Measurements from ENCODE around the gene NAGS. TPM values are rescaled to one million over a fixed set of nuclear protein-coding genes. Genes with fewer than 3 reads are reported as not detected.

Gene NAGS
- total and polyA plus RNA-seq, 2 donors from 2014 or later: 3.5 to 8.7 TPM

DNA sequence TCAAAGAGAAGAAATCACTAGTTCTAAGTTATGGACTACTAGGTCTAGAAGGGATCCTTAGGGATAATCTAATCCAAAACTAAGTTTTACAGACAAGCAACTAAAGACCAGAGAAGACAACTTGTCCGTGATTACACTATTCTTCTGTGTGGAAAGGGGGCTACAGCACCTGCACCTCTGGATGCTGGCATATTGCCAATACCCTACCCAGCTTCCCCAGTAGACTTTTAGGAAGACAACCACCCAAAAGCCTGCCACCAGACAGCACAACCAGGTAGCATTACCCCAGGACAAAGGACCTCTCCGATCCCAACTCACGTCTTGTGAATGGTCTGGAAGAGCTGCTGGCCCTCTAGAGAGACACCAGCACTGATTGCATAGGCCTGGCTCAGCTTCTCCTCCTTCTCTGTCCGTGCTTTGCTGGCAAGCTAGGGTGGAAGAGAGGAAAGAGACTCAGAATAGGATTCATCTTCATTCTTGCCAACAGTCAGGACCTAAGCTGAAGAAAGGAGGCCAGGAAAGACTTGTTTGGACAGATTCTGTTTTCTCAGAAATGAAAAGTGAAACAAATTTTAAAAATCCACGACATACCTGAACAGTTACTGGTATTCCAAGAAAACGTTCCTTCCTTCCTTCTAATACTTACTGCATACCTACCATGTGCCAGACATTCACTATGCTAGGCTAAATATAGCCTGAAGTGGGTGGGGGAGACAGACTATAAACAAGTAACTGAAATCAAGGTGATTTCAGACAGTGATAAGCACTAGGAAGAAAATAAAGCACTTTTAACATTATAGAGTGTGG lies 35.6 kb downstream of the NAGS start:
- H3K9ac ChIP-seq (ENCODE audit: low read length in 3 of 3): peak overlapping the region in 1 of 3 donors; percentile 46
- no peak for FAIRE-seq
- H3K27me3 ChIP-seq (ENCODE audit: control insufficient read depth, insufficient read depth, low read length): no peaks in the 10 kb centered on the region
- H3K4me1 ChIP-seq (ENCODE audit: control insufficient read depth in 2 of 3, insufficient read depth in 2 of 3, low read depth in 1 of 3, low read length in 3 of 3): peaks cover 0 to 23% (median 9%) of the 10 kb centered on the region in 3 donors
- peak overlapping the region; percentile 34 to 66 for H3K27ac ChIP-seq (ENCODE audit: low read depth in 2 of 2, low read length in 2 of 2)
- no peak overlapping the region for H3K4me3 ChIP-seq (ENCODE audit: low read length in 3 of 3)
- DNase-seq: no peak
- no peaks in the 10 kb centered on the region for H3K9me3 ChIP-seq (ENCODE audit: control insufficient read depth in 2 of 3, insufficient read depth in 1 of 3, low read length in 3 of 3)
- TF ChIP-seq, protein P1, sequence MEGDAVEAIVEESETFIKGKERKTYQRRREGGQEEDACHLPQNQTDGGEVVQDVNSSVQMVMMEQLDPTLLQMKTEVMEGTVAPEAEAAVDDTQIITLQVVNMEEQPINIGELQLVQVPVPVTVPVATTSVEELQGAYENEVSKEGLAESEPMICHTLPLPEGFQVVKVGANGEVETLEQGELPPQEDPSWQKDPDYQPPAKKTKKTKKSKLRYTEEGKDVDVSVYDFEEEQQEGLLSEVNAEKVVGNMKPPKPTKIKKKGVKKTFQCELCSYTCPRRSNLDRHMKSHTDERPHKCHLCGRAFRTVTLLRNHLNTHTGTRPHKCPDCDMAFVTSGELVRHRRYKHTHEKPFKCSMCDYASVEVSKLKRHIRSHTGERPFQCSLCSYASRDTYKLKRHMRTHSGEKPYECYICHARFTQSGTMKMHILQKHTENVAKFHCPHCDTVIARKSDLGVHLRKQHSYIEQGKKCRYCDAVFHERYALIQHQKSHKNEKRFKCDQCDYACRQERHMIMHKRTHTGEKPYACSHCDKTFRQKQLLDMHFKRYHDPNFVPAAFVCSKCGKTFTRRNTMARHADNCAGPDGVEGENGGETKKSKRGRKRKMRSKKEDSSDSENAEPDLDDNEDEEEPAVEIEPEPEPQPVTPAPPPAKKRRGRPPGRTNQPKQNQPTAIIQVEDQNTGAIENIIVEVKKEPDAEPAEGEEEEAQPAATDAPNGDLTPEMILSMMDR (IDR thresholded peaks at IDR 0.05; ENCODE audit: borderline replicate concordance, extremely low read depth, insufficient read depth): no peak
- intact Hi-C loops (cut with DNase I): no loop called here
- peaks cover 0 to 12% (median 0%) of the 10 kb centered on the region in 3 donors for H3K36me3 ChIP-seq (ENCODE audit: control insufficient read depth in 2 of 3, insufficient read depth in 3 of 3, low read length in 3 of 3)

DNA sequence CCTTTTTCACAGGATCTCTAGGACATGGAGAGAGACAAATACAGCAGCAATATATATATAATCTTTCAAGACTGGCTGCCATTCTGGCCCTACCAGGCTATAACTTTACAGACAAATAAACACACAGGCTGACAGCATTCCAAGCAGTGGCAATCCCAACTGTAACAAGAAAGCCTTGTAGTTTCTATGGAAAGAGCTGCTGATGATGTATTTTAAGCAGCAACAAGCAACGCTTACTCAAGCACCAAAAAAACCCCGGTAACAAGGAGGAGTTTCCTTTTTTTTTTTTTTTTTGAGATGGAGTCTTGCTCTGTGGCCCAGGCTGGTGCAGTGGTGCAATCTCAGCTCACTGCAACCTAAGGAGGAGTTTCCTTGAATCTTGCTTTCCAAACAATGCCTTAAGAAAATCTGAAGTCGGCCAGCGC lies 38.9 kb downstream of the NAGS start:
- Histone ChIP-seq H3K4me1 (ENCODE audit: control insufficient read depth in 2 of 3, insufficient read depth in 2 of 3, low read depth in 1 of 3, low read length in 3 of 3) (peaks cover 0 to 17% (median 9%) of the 10 kb centered on the region in 3 donors), H3K9me3 (ENCODE audit: control insufficient read depth in 2 of 3, insufficient read depth in 1 of 3, low read length in 3 of 3) (no peaks in the 10 kb centered on the region), H3K36me3 (ENCODE audit: control insufficient read depth in 2 of 3, insufficient read depth in 3 of 3, low read length in 3 of 3) (peaks cover 0 to 11% (median 0%) of the 10 kb centered on the region in 3 donors), H3K27me3 (ENCODE audit: control insufficient read depth, insufficient read depth, low read length) (no peaks in the 10 kb centered on the region), H3K4me3 (ENCODE audit: low read length in 3 of 3) (no peak overlapping the region), H3K27ac (ENCODE audit: low read depth in 2 of 2, low read length in 2 of 2) (no peak overlapping the region), H3K9ac (ENCODE audit: low read length in 3 of 3) (no peak overlapping the region)
- DNase-seq (no peak), FAIRE-seq (no peak)
- TF ChIP-seq, protein P1 (IDR thresholded peaks at IDR 0.05; ENCODE audit: borderline replicate concordance, extremely low read depth, insufficient read depth): no peak
- intact Hi-C loops (cut with DNase I): no loop called here

DNA sequence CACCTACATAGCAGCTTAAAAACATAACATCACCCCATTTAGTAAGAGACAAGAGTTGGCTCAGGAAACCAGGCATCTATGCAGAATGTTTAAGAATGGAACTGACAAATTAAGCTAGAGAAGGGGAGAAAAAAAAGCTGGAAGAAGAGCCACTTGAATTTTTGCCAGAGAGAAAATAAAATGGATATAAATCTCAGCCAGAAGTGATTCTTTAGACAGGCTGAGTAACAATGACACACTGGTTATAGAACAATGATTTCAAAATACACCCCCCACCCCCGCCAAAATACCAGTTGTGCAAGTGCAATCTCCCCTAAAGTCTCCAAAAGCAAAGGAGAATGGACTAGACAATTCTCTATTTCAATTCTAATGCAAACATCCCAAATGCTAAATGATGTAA lies 39.6 kb downstream of the NAGS start:
- H3K36me3 ChIP-seq (ENCODE audit: control insufficient read depth in 2 of 3, insufficient read depth in 3 of 3, low read length in 3 of 3): peaks cover 0 to 14% (median 0%) of the 10 kb centered on the region in 3 donors
- H3K9me3 ChIP-seq (ENCODE audit: control insufficient read depth in 2 of 3, insufficient read depth in 1 of 3, low read length in 3 of 3): no peaks in the 10 kb centered on the region
- no peak overlapping the region for H3K9ac ChIP-seq (ENCODE audit: low read length in 3 of 3)
- peaks cover 0 to 12% (median 9%) of the 10 kb centered on the region in 3 donors for H3K4me1 ChIP-seq (ENCODE audit: control insufficient read depth in 2 of 3, insufficient read depth in 2 of 3, low read depth in 1 of 3, low read length in 3 of 3)
- H3K27ac ChIP-seq (ENCODE audit: low read depth in 2 of 2, low read length in 2 of 2): no peak overlapping the region
- no peak overlapping the region for H3K4me3 ChIP-seq (ENCODE audit: low read length in 3 of 3)
- TF ChIP-seq, protein P1 (IDR thresholded peaks at IDR 0.05; ENCODE audit: borderline replicate concordance, extremely low read depth, insufficient read depth): no peak
- no peaks in the 10 kb centered on the region for H3K27me3 ChIP-seq (ENCODE audit: control insufficient read depth, insufficient read depth, low read length)
- intact Hi-C loops (cut with DNase I): no loop called here
- FAIRE-seq (no peak), DNase-seq (no peak)

Measured in kidney (tissue), 14 donors.